ENCODE measurements around the gene CSNK1A1L. TPM values are rescaled to one million over a fixed set of nuclear protein-coding genes. Genes with fewer than 3 reads are reported as not detected.

Gene CSNK1A1L
- total RNA-seq (2022) (not detected in 2 replicates), Bru-seq, nascent RNA (not detected), BruChase-seq, experiment 1, labeled RNA remaining after a 2-hour chase (not detected), BruChase-seq, experiment 2, labeled RNA remaining after a 6-hour chase (not detected)
- long read RNA-seq = 0 reads

GRCh38 chr13:37105251-37105714 is at the start of gene CSNK1A1L:
Gene CSNK1A1L (minus strand): TSS chr13:37105664. CDS start chr13:37105256, 408 bp downstream.
- intact Hi-C loops (cut with micrococcal nuclease; ENCODE audit: unreplicated experiment) = loop anchor here (10.0 kb wide), 1 partner anchor 340 kb away; no protein-coding TSS in a partner anchor
- Mint-ChIP-seq H3K27ac (ENCODE audit: unreplicated experiment) (no peak within 1 kb of the TSS), H3K36me3 (ENCODE audit: insufficient read depth, unreplicated experiment) (no peaks in the 10 kb centered on the region), H3K9me3 (ENCODE audit: unreplicated experiment) (no peaks in the 10 kb centered on the region), H3K4me3 (ENCODE audit: unreplicated experiment) (no peak within 1 kb of the TSS), H3K4me1 (ENCODE audit: low read depth, unreplicated experiment) (no peaks in the 10 kb centered on the region), H3K27me3 (ENCODE audit: insufficient read depth, unreplicated experiment) (peaks cover 21% of the 10 kb centered on the region)
- Histone ChIP-seq H3K4me3 (ENCODE audit: low read depth, low read length) (no peak within 1 kb of the TSS), H3K4me1 (no peaks in the 10 kb centered on the region), H3K27me3 (replicated peaks; ENCODE audit: control insufficient read depth, insufficient read depth, low read length) (no peaks in the 10 kb centered on the region; the same call in none of the 2 replicates), H3K36me3 (ENCODE audit: control insufficient read depth, insufficient read depth, low read length) (no peaks in the 10 kb centered on the region), H3K9me3 (no peaks in the 10 kb centered on the region)
- POLR2A ChIA-PET = no interaction called here
- DNase-seq = no peak
- CTCF ChIA-PET = no interaction called here
- TF ChIP-seq CTCF (IDR thresholded peaks at IDR 0.05; ENCODE audit: insufficient read depth in 1 of 2, low read depth in 1 of 2, low read length in 1 of 2, severe bottlenecking in 1 of 2, unreplicated experiment in 1 of 2) = no peak
- BruUV-seq (replicated peaks) = no TSS peak

DNA sequence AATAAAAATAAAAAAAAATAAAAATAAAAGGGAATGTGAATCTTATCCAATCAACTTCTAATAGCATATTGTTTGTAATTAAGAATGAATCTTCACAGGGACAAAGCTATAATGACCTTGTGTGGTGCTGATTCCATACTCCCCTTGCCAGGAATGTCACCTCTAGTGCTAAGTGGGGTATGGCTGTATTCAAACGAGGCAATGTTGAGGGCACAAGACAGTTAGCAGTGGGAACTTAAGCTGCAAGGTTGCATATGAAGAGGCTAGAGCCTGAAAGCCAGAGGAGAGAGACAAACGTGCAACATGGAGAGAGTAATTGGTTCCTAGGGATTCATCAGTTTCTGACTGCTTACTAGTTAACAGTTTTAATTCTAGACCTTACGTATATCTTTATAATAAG is 43.9 kb upstream of the CSNK1A1L start:
- H3K4me3 ChIP-seq (ENCODE audit: low read depth, low read length) = no peak overlapping the region
- Mint-ChIP-seq H3K27me3 (ENCODE audit: insufficient read depth, unreplicated experiment) (no peaks in the 10 kb centered on the region), H3K9me3 (ENCODE audit: unreplicated experiment) (peaks cover 19% of the 10 kb centered on the region), H3K27ac (ENCODE audit: unreplicated experiment) (no peak overlapping the region), H3K4me3 (ENCODE audit: unreplicated experiment) (no peak overlapping the region), H3K36me3 (ENCODE audit: insufficient read depth, unreplicated experiment) (no peaks in the 10 kb centered on the region), H3K4me1 (ENCODE audit: low read depth, unreplicated experiment) (no peaks in the 10 kb centered on the region)
- no peaks in the 10 kb centered on the region for H3K27me3 ChIP-seq (replicated peaks; ENCODE audit: control insufficient read depth, insufficient read depth, low read length)
- no peaks in the 10 kb centered on the region for H3K36me3 ChIP-seq (ENCODE audit: control insufficient read depth, insufficient read depth, low read length)
- no peaks in the 10 kb centered on the region for H3K9me3 ChIP-seq
- H3K4me1 ChIP-seq = no peaks in the 10 kb centered on the region
- DNase-seq = no peak
- CTCF ChIA-PET = no interaction called here
- POLR2A ChIA-PET = no interaction called here
- no TSS peak for BruUV-seq (replicated peaks)
- no peak for TF ChIP-seq CTCF (IDR thresholded peaks at IDR 0.05; ENCODE audit: insufficient read depth in 1 of 2, low read depth in 1 of 2, low read length in 1 of 2, severe bottlenecking in 1 of 2, unreplicated experiment in 1 of 2)
- intact Hi-C loops (cut with micrococcal nuclease; ENCODE audit: unreplicated experiment) = no loop called here

DNA sequence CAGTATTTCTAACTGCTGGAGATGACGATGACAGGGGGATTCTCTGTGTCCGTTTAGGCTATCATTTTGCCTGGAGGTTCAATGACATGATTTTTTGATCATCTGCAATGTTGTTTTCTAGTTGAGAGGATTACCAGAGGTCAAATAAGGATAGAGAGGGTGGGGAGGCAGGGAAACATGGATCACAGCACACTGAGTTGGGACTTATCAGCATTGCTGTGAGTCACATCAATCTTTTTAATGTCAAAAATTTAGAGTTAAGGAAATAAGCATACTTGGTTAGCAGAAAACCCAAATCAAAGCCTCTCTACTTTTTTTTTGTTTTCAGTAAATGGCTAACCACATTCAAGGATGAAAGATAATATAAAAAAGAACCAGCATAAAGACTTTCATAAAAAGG is 43.0 kb upstream of the CSNK1A1L start:
- Mint-ChIP-seq H3K4me1 (ENCODE audit: low read depth, unreplicated experiment) (no peaks in the 10 kb centered on the region), H3K36me3 (ENCODE audit: insufficient read depth, unreplicated experiment) (no peaks in the 10 kb centered on the region), H3K27ac (ENCODE audit: unreplicated experiment) (no peak overlapping the region), H3K4me3 (ENCODE audit: unreplicated experiment) (no peak overlapping the region), H3K27me3 (ENCODE audit: insufficient read depth, unreplicated experiment) (no peaks in the 10 kb centered on the region), H3K9me3 (ENCODE audit: unreplicated experiment) (peaks cover 19% of the 10 kb centered on the region)
- no peaks in the 10 kb centered on the region for H3K27me3 ChIP-seq (replicated peaks; ENCODE audit: control insufficient read depth, insufficient read depth, low read length)
- H3K9me3 ChIP-seq = no peaks in the 10 kb centered on the region
- no peaks in the 10 kb centered on the region for H3K36me3 ChIP-seq (ENCODE audit: control insufficient read depth, insufficient read depth, low read length)
- no peak for TF ChIP-seq CTCF (IDR thresholded peaks at IDR 0.05; ENCODE audit: insufficient read depth in 1 of 2, low read depth in 1 of 2, low read length in 1 of 2, severe bottlenecking in 1 of 2, unreplicated experiment in 1 of 2)
- DNase-seq = no peak
- no peak overlapping the region for H3K4me3 ChIP-seq (ENCODE audit: low read depth, low read length)
- POLR2A ChIA-PET = no interaction called here
- BruUV-seq (replicated peaks) = no TSS peak
- intact Hi-C loops (cut with micrococcal nuclease; ENCODE audit: unreplicated experiment) = no loop called here
- no peaks in the 10 kb centered on the region for H3K4me1 ChIP-seq
- CTCF ChIA-PET = no interaction called here

Measured in Caco-2 (cell line).